ENCODE results near the gene CRNN.

The CRNN gene

GRCh38 chr1:152413909-152414308 lies at the start of gene CRNN:
Gene CRNN, minus strand, starts transcription at chr1:152414263. Its CDS starts 2,030 bp downstream, at chr1:152412233.
- no peak for DNase-seq (ENCODE audit: low read depth)

DNA sequence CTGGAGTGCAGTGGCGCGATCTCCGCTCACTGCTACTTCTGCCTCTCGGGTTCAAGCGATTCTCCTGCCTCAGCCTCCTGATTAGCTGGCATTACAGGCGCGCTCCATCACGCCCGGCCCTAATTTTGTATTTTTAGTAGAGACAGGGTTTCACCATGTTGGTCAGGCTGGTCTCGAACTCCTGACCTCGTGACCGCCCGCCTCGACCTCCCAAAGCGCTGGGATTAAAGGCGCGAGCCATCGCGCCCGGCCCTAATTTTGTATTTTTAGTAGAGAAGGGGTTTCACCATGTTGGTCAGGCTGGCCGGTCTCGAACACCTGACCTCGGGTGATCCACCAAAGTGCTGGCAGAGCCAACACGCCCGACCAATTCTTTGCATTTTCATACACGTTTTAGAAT lies 48.6 kb upstream of the CRNN start:
- no peak for DNase-seq (ENCODE audit: low read depth)

- peak; percentile 49 for DNase-seq (ENCODE audit: low read depth)
Measured at GRCh38 chr1:152461544-152461943, 47.5 kb upstream of the CRNN start.

GRCh38 chr1:152460529-152460899 lies 46.5 kb upstream of the CRNN start:
- DNase-seq (ENCODE audit: low read depth): no peak

GRCh38 chr1:152459596-152460528 lies 45.8 kb upstream of the CRNN start:
- peak; percentile 57 for DNase-seq (ENCODE audit: low read depth)

- DNase-seq (ENCODE audit: low read depth): peak; percentile 60
Measured at GRCh38 chr1:152458384-152459185, 44.5 kb upstream of the CRNN start.

DNA sequence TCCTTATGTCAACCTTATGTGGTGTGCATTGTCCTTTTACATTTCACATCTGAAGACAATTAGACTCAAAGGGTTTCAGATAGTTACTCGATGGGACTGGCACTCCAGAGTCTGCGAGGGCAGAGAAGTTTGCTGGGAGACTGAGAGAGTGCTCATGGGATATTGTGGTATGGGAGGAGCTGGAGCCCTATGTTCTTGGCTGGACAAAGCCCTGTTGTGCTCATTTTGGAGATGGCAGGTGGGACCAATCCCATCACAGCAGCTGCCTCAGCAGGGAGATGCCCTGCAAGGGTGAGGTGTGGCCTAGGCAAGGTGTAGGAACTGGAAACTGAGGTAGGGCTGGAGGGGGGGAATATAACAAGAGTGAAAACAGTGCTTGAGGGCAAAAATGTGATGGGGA lies 43.5 kb upstream of the CRNN start:
- no peak for DNase-seq (ENCODE audit: low read depth)

GRCh38 chr1:152457071-152457470 lies 43.0 kb upstream of the CRNN start:
- no peak for DNase-seq (ENCODE audit: low read depth)

- no peak for DNase-seq (ENCODE audit: low read depth)
Measured at GRCh38 chr1:152451254-152451653, 37.2 kb upstream of the CRNN start.

DNA sequence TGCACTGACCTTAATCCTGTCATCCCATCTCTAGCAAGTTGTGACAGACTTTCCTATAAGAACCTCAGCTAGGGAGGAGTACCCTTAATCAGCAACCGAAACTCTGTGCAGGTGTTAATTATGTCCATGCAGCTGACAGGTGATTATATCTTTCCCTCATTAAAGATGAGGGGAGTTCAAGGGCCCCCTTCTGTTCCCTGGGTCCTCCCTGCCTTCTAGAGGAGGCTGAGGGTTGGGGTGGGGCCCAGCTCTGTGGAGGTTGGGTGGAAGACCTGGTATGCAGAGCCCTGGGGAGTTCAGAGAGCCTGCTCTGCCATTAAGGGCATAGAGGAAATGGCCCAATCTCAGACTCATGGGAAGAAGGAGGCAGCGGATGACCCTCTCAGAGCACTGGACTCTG lies 35.6 kb upstream of the CRNN start:
- DNase-seq (ENCODE audit: low read depth): no peak

- no peak for DNase-seq (ENCODE audit: low read depth)
Measured at GRCh38 chr1:152448496-152448895, 34.4 kb upstream of the CRNN start.

- no peak for DNase-seq (ENCODE audit: low read depth)
Measured at GRCh38 chr1:152448095-152448494, 34.0 kb upstream of the CRNN start.

DNA sequence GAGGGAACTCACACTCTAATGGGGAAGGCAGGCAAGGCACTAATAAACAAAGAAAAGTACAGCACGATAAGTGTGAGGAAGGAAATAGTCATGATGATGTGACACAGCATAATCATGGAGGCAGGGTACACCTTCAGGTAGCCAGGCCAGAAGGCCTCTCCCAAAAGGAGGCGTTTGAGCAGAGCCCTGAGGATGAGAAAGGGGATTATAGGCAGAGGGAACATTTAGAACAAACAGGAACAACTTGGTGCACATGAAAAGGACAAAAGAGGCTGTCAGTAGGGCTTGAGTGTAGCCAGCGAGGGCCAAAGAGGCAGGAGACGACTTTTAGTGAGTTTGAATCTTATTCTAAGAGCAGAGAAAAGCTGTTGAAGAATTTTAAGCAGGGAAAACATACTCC lies 33.4 kb upstream of the CRNN start:
- no peak for DNase-seq (ENCODE audit: low read depth)

- no peak for DNase-seq (ENCODE audit: low read depth)
Measured at GRCh38 chr1:152444045-152444444, 30.0 kb upstream of the CRNN start.

DNA sequence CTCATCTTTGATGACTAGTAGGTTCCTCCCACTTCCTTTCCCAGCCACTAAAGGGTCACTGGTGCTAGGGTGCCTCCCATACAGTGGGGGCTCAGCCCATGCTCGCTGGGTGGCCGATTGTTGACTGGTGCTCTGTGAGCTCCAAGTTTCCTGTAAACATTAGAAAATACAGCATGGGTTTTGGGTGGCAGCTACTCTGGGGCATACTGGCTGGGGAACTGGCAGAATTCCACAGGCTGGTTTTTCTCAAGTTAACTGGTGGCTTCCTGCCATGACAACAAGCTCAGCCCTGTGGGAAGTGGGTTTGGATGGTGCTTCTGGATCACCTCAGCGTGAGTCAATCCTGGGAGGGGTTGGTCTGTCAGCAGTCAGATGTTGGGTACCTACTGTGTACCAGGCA lies 28.7 kb upstream of the CRNN start:
- DNase-seq (ENCODE audit: low read depth): peak; percentile 31

DNA sequence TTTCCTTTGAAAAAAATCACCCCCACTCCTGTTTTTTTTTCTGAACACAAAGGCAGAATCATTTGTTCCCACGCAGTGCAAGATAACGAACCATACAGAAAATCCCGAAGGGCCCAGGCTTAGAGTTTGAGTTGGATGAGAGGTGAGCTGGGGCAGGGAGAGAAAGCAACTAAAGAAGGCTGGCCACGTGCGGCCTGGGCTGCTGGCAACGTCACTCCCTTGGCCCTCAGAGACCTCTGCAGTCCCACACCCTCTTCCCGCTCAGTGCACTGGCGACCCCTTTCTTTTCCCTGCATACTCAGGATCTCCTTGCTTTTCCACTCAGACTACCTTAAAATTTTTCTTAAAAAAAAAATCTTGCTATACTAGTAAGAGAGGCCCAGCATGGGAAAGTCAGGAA lies 28.2 kb upstream of the CRNN start:
- DNase-seq (ENCODE audit: low read depth): no peak

- no peak for DNase-seq (ENCODE audit: low read depth)
Measured at GRCh38 chr1:152441756-152442155, 27.7 kb upstream of the CRNN start.

- peak; percentile 56 for DNase-seq (ENCODE audit: low read depth)
Measured at GRCh38 chr1:152440635-152441471, 26.8 kb upstream of the CRNN start.

GRCh38 chr1:152436593-152437496 lies 22.8 kb upstream of the CRNN start:
- no peak for DNase-seq (ENCODE audit: low read depth)

DNA sequence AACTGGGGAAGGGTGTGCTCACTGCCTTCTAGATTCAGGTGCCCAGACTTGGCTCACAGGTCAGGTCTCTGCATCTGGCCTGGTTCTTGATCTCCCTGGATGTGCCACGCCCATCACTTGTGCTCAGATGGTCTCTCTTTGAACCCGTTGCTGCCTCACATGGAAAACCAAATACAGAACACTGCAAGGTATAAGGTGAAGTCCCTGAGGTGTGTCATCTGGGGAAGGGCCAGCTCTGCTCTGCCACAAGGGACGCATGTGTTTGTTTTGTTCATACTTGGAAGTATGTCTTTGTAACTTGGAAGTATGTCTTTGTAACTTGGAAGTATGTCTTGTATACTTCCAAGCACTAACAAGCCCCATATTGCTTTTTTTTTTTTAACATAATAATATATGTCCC lies 13.4 kb upstream of the CRNN start:
- DNase-seq (ENCODE audit: low read depth): no peak

DNA sequence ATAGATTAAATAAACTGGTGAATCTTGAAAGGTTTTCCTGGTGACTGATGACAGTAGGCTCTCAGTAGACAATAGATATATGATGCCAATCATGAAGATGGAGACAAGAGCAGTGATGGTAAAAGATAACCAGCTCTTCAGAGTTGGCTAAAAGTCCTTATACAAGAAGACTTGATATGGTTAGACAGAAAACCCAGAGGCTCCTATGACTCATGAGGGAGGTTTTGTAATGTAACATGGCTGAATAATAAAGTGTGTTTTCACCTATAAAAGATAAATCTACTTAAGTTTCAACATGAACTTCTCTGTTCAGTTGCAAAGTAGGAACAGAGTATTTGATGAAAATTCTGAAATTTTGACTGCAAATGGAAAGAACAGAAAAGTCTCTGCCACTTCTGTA lies 12.7 kb upstream of the CRNN start:
- DNase-seq (ENCODE audit: low read depth): no peak

All from fibroblast of gingiva (primary cell).